K562 (cell line): ENCODE results near the gene UNC45A. TPM values are rescaled to one million over a fixed set of nuclear protein-coding genes. Genes with fewer than 3 reads are reported as not detected.
A peak's percentile ranks its signal among the peaks of the same experiment; 100 is the strongest.

ENCODE experiments used
- ATF1 ChIP-seq, 2 experiments: fragments of 450-650 bp in 1 of 2; IDR thresholded peaks; 2 replicates each; pipeline ENCODE4 v1.6.1; 2016; ENCODE audit warnings: missing compliant biosample characterization in 1 of 2, missing genetic modification characterization in 1 of 2
- MGA ChIP-seq: fragments of 450-650 bp; IDR thresholded peaks from 2 replicates; pipeline ENCODE4 v1.6.1; 2016; ENCODE audit warnings: mild to moderate bottlenecking, moderate library complexity
- SMAD3 ChIP-seq: fragments of 450-650 bp; formaldehyde crosslinking; conservative IDR thresholded peaks from 2 replicates; pipeline ENCODE4 v1.4.0; 2020; ENCODE audit warnings: mild to moderate bottlenecking
- SMARCA4 ChIP-seq: fragments of 450-650 bp; IDR thresholded peaks from 2 replicates; pipeline ENCODE4 v1.6.1; 2016
- ZMIZ1 ChIP-seq, 2 experiments: fragments of 150-350 bp in 1 of 2; IDR thresholded peaks; 2 replicates each; pipeline ENCODE4 v1.6.1; 2012 to 2016; ENCODE audit warnings: low read depth in 2 of 2, low read length in 2 of 2, mild to moderate bottlenecking in 1 of 2, moderate library complexity in 1 of 2
- ZNF121 ChIP-seq: sonication (generic); formaldehyde crosslinking; conservative IDR thresholded peaks from 2 replicates; pipeline ENCODE4 v1.8.0; 2022; ENCODE audit warnings: missing genetic modification reagents
- polyA plus RNA-seq, 8 experiments: library from polyadenylated mRNA; depleted of rRNA in 4 of 8; stranded (reverse) in 5 of 8; unstranded in 3 of 8; fragments of >200 nt; fragmentation: Nextera tagmentation in 2 of 8; fragmentation: Illumina TruSeq in 1 of 8; extraction: Ambion mirVana in 2 of 8; extraction: Trizol in 1 of 8; gene quantifications; 2 replicates each; pipeline versions ENCODE4 v1.2.1 to v1.2.3, GENCODE V29; 2011 to 2014; ENCODE audit warnings: inconsistent platforms in 1 of 8, missing spikeins in 1 of 8
- total RNA-seq, 7 experiments: library from RNA; depleted of rRNA in 6 of 7; stranded (reverse); fragments of >200 nt in 6 of 7; fragmentation: Illumina TruSeq in 2 of 7; extraction: Trizol in 2 of 7; gene quantifications; 2 replicates each; pipeline versions ENCODE4 v1.2.1 to v1.2.3, GENCODE V29; 2011 to 2021; ENCODE audit warnings: low replicate concordance in 1 of 7

The UNC45A gene
- total and polyA plus RNA-seq, 9 of the 15 experiments (the other 6 are each of a cell fraction or from before 2014, with no cell fraction given): 22.4 to 79.3 (median 43.7) TPM

- TF ChIP-seq MGA (no peak), ZMIZ1 (IDR thresholded peaks at IDR 0.05; ENCODE audit: low read depth in 2 of 2, low read length in 2 of 2) (0 out of 4 replicates have a peak, but pooled peaks of 1 of the 2 experiments have one; percentile 26), ATF1 (CRISPR knock-in tag; IDR thresholded peaks at IDR 0.05) (no peak), ATF1 (tag; IDR thresholded peaks at IDR 0.05) (no peak), ZNF121 (CRISPR knock-in tag) (no peak), SMAD3 (CRISPR knock-in tag) (0 out of 2 replicates have a peak, but pooled peaks have one; percentile 19), SMARCA4 (0 out of 2 replicates have a peak, but pooled peaks have one; percentile 9)
These were observed 683 bp upstream of the UNC45A start (continued) for GRCh38 chr15:90934256-90934948.
